Measurements from ENCODE around the gene RBAK. TPM values are rescaled to one million over a fixed set of nuclear protein-coding genes. Genes with fewer than 3 reads are reported as not detected.

The RBAK gene
- total and polyA plus RNA-seq, 2 of the 4 experiments (the other 2 are of a cell fraction): 2.8 to 8.1 TPM

DNA sequence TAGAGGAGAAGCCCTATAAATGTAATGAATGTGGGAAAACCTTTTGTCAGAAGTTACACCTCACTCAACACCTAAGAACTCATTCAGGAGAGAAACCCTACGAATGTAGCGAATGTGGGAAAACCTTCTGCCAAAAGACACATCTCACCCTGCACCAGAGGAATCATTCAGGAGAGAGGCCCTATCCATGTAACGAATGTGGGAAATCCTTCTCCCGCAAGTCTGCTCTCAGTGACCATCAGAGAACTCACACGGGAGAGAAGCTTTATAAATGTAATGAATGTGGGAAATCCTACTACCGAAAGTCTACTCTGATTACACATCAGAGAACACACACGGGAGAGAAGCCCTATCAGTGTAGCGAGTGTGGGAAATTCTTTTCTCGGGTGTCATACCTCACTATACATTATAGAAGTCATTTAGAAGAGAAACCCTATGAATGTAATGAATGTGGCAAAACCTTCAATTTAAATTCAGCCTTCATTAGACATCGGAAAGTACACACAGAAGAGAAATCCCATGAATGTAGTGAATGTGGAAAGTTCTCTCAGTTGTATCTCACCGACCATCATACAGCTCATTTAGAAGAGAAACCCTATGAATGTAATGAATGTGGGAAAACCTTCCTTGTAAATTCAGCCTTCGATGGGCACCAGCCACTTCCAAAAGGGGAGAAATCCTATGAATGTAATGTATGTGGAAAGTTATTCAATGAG, 18.9 kb downstream of the RBAK start:
- H3K9me3 ChIP-seq (ENCODE audit: control insufficient read depth, insufficient read depth, low read length): peaks cover 69% of the 10 kb centered on the region
- no peak overlapping the region for H2AK5ac ChIP-seq (ENCODE audit: low read depth, low read length)
- DNase-seq (no peak), ATAC-seq (ENCODE audit: low read depth) (no peak)
- no peaks in the 10 kb centered on the region for H3K27me3 ChIP-seq (ENCODE audit: control insufficient read depth, insufficient read depth, low read length)
- no peak overlapping the region for H3K9ac ChIP-seq (ENCODE audit: low read depth, low read length)
- ChIA-PET CTCF (no interaction called here), POLR2A (ENCODE audit: unreplicated experiment) (no interaction called here)
- H3K14ac ChIP-seq (replicated peaks; ENCODE audit: low read depth, low read length): no peak overlapping the region
- H2AFZ ChIP-seq (replicated peaks; ENCODE audit: low read length, poor library complexity): no peak overlapping the region
- no peak overlapping the region for H3K18ac ChIP-seq (ENCODE audit: low read depth, low read length)
- peaks cover 48% of the 10 kb centered on the region for H3K36me3 ChIP-seq (ENCODE audit: control insufficient read depth, insufficient read depth, low read length)
- H3K23ac ChIP-seq (ENCODE audit: low read depth, low read length): no peak overlapping the region
- no peak overlapping the region for H3K4ac ChIP-seq (ENCODE audit: low read depth, low read length)
- H2BK120ac ChIP-seq (ENCODE audit: low read depth, low read length): no peak overlapping the region
- H2BK5ac ChIP-seq (ENCODE audit: low read depth, low read length, poor library complexity, severe bottlenecking): no peak overlapping the region
- no peak overlapping the region for H2BK20ac ChIP-seq (ENCODE audit: low read depth, low read length)
- H2BK15ac ChIP-seq (ENCODE audit: low read depth, low read length): no peak overlapping the region
- no TSS peak for BruUV-seq (replicated peaks)
- H4K8ac ChIP-seq (ENCODE audit: low read depth in 2 of 2, low read length in 2 of 2): no peak overlapping the region
- no peak for TF ChIP-seq RAD21 (IDR thresholded peaks at IDR 0.05; ENCODE audit: low read length)
- TF ChIP-seq POLR2A (IDR thresholded peaks at IDR 0.05; ENCODE audit: low read depth, low read length): no peak
- no peak overlapping the region for H3K4me3 ChIP-seq (ENCODE audit: insufficient read depth, low read depth, low read length)
- no peaks in the 10 kb centered on the region for H3K4me1 ChIP-seq (ENCODE audit: control insufficient read depth, insufficient read depth, low read length)
- no CpG with 5 or more reads among the region's 12 CpGs for WGBS, 2 experiments (ENCODE audit: extremely low coverage in 2 of 2, insufficient read length in 1 of 2)
- no peaks in the 10 kb centered on the region for H4K20me1 ChIP-seq (ENCODE audit: insufficient read depth, low read length)
- no peaks in the 10 kb centered on the region; a peak in 1 of 4 replicates for H3K79me1 ChIP-seq (ENCODE audit: low read depth in 1 of 2, low read length in 2 of 2)
- intact Hi-C loops (cut with micrococcal nuclease): no loop called here
- no peak overlapping the region for H4K91ac ChIP-seq (ENCODE audit: insufficient read depth, low read depth, low read length)
- H4K5ac ChIP-seq (ENCODE audit: low read depth, low read length): no peak overlapping the region
- H3K27ac ChIP-seq (ENCODE audit: insufficient read depth, low read length): no peak overlapping the region
- H3K56ac ChIP-seq (ENCODE audit: extremely low read depth, insufficient read depth, low read length): no peak overlapping the region
- in situ Hi-C loops (cut with MboI; ENCODE audit: low sequenced_read_pairs): no loop called here
- H3K4me2 ChIP-seq (ENCODE audit: low read depth, low read length): no peak overlapping the region
- H2AK9ac ChIP-seq (replicated peaks; ENCODE audit: low read depth, low read length, poor library complexity): no peak overlapping the region
- H3K9me1 ChIP-seq (ENCODE audit: insufficient read depth, low read length): no peaks in the 10 kb centered on the region
- dilution Hi-C loops (cut with HindIII; ENCODE audit: low sequenced_read_pairs, unreplicated experiment): no loop called here

Measured in IMR-90 (cell line).